Thyroid gland (tissue), 4 donors: ENCODE measurements around the gene PIBF1. TPM values are rescaled to one million over a fixed set of nuclear protein-coding genes. Genes with fewer than 3 reads are reported as not detected.

Experiments
- DNase-seq, 2 donors: peaks; one replicate each; pipeline ENCODE4 v3.0.0-alpha.2; 2019
- H3K27ac ChIP-seq, 3 donors: fragments of 200-600 bp; sonication (generic); 1 replicate in 2 of 3; 2 replicates in 1 of 3; pipeline ENCODE4 v1.5.1; 2016 to 2019; ENCODE audit warnings: mild to moderate bottlenecking in 1 of 3, moderate library complexity in 1 of 3
- H3K27me3 ChIP-seq: fragments of 200-600 bp; sonication (generic); one replicate; pipeline ENCODE4 v1.5.1; 2019
- H3K36me3 ChIP-seq, 2 donors: fragments of 200-600 bp; sonication (generic); one replicate each; pipeline ENCODE4 v1.5.1; 2016 to 2019
- H3K4me1 ChIP-seq, 2 donors: fragments of 200-600 bp; sonication (generic); one replicate each; pipeline ENCODE4 v1.5.1; 2017 to 2019
- H3K4me3 ChIP-seq, 3 donors: fragments of 200-600 bp; sonication (generic); replicated peaks in 1 of 3; 1 replicate in 2 of 3; 2 replicates in 1 of 3; pipeline ENCODE4 v1.5.1; 2016; ENCODE audit warnings: mild to moderate bottlenecking in 1 of 3
- H3K9me3 ChIP-seq: fragments of 200-600 bp; sonication (generic); one replicate; pipeline ENCODE4 v1.5.1; 2017
- POLR2A ChIP-seq, 2 donors: fragments of 450-650 bp; IDR thresholded peaks; one replicate each; pipeline ENCODE4 v1.6.1; 2017; ENCODE audit warnings: antibody characterized with exemption in 2 of 2, mild to moderate bottlenecking in 2 of 2, moderate library complexity in 1 of 2
- WGBS, 2 donors: methylation state at CpG; one replicate each; pipeline ENCODE4 v1.1.5; 2017; 5-methylcytosine and 5-hydroxymethylcytosine counted together
- intact Hi-C: fragments of 100-400 bp; cut with DNase I; formaldehyde crosslinking; loops from one replicate; pipeline ENCODE4 v1.15.1; 2023
- total RNA-seq, 4 donors: library from RNA; depleted of rRNA; stranded (reverse); fragments of >200 nt; gene quantifications; one replicate each; pipeline ENCODE4 v1.2.3, GENCODE V29; 2016
- TF ChIP-seq, protein P1 (sequence below), 6 experiments: fragments of 200-600 bp in 3 of 6; fragments of 450-650 bp in 3 of 6; sonication (generic) in 3 of 6; IDR thresholded peaks; one replicate each; pipeline ENCODE4 v1.5.1; 2016 to 2019; ENCODE audit warnings: antibody characterized with exemption in 6 of 6, mild to moderate bottlenecking in 2 of 6, inconsistent platforms in 1 of 6, moderate library complexity in 1 of 6

Gene PIBF1
- total RNA-seq, 4 donors from 2014 or later = 30.2 to 51.4 (median 37.5) TPM

DNA sequence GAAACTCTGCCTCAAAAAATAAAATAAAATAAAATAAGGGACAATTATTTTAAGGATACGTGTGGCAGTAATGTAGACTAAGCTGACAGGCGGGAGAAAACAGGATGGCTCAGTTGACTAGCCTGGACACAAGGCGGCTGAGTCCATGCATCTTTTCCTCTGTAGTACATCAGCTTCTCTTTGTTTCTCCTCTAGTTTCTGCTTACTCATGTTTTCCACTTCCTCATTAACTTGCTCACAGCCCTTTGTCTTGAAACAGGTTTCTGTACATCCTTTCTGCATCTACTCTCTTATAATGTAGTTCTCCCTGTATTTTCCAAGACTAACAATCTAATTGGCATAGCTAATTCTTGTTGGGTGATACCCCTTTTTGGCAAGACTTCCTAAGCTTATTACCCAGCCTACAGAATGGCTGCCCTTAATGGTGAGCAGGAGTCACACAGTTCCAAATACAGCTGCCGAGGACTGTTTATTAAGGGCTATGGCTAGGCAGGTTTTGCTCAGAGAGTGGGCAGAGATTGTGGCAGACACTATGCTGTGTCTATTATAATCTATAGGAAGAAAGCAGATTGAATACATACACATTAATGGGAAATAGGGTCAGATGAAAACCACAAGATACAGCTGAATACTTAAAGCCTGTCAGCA is 218.2 kb downstream of the PIBF1 start:
- intact Hi-C loops = no loop called here
- H3K4me3 ChIP-seq = no peak overlapping the region
- no peak for DNase-seq
- no peak for TF ChIP-seq POLR2A (IDR thresholded peaks at IDR 0.05)
- TF ChIP-seq, protein P1, sequence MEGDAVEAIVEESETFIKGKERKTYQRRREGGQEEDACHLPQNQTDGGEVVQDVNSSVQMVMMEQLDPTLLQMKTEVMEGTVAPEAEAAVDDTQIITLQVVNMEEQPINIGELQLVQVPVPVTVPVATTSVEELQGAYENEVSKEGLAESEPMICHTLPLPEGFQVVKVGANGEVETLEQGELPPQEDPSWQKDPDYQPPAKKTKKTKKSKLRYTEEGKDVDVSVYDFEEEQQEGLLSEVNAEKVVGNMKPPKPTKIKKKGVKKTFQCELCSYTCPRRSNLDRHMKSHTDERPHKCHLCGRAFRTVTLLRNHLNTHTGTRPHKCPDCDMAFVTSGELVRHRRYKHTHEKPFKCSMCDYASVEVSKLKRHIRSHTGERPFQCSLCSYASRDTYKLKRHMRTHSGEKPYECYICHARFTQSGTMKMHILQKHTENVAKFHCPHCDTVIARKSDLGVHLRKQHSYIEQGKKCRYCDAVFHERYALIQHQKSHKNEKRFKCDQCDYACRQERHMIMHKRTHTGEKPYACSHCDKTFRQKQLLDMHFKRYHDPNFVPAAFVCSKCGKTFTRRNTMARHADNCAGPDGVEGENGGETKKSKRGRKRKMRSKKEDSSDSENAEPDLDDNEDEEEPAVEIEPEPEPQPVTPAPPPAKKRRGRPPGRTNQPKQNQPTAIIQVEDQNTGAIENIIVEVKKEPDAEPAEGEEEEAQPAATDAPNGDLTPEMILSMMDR (IDR thresholded peaks at IDR 0.05) = no peak
- H3K9me3 ChIP-seq = no peaks in the 10 kb centered on the region
- no peaks in the 10 kb centered on the region for H3K36me3 ChIP-seq
- no peaks in the 10 kb centered on the region for H3K27me3 ChIP-seq
- 90 to 93% methylated on average over 4 of the region's 4 CpGs for WGBS, 2 donors
- H3K27ac ChIP-seq = no peak overlapping the region
- H3K4me1 ChIP-seq = no peaks in the 10 kb centered on the region

DNA sequence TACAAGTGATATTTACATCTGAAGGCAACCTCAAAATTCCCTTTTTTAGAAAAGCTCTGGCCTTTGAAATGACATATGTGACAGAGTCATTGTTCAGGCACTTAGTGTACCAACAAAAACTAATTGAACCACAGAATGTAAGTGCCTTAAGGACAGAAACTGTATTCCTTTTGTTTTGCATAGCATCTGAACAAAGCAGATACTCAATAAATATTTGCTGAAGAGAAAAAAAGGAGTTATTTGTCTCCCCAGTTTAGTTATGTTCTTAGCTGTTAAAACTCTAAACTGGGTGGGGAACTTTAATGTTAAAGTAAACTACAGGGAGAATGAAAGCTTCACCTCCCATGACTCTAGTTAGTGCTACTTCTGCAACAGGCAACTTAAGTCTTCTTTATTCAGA is 220.0 kb downstream of the PIBF1 start:
- H3K27me3 ChIP-seq = no peaks in the 10 kb centered on the region
- no peaks in the 10 kb centered on the region for H3K36me3 ChIP-seq
- intact Hi-C loops = no loop called here
- no peaks in the 10 kb centered on the region for H3K4me1 ChIP-seq
- H3K27ac ChIP-seq = no peak overlapping the region
- no peak for DNase-seq
- H3K9me3 ChIP-seq = no peaks in the 10 kb centered on the region
- TF ChIP-seq, protein P1 (IDR thresholded peaks at IDR 0.05) = no peak
- no peak for TF ChIP-seq POLR2A (IDR thresholded peaks at IDR 0.05)
- no peak overlapping the region for H3K4me3 ChIP-seq

DNA sequence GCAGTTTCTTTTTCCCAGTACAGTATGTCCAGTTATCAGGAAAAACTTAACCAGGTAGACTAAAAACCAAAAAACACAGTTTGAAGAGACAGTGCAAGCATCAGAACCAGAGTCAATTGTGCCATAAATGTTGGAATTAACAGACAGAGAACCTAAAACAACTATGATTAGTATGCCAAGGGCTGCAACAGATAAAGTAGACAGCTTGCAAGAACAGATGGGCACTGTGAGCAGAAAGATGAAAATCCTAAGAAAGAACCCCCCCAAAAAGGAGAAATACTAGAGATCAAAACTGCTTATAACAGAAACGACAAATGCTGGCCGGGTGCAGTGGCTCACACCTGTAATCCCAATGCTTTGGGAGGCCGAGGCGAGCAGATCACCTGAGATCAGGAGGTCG is 229.8 kb downstream of the PIBF1 start:
- intact Hi-C loops = no loop called here
- DNase-seq = no peak
- H3K4me1 ChIP-seq = no peaks in the 10 kb centered on the region
- no peaks in the 10 kb centered on the region for H3K9me3 ChIP-seq
- no peak overlapping the region for H3K4me3 ChIP-seq
- TF ChIP-seq, protein P1 (IDR thresholded peaks at IDR 0.05) = no peak
- no peak for TF ChIP-seq POLR2A (IDR thresholded peaks at IDR 0.05)
- H3K36me3 ChIP-seq = no peaks in the 10 kb centered on the region
- no peaks in the 10 kb centered on the region for H3K27me3 ChIP-seq
- WGBS, 2 donors = 88 to 95% methylated on average over 5 of the region's 5 CpGs
- no peak overlapping the region for H3K27ac ChIP-seq

DNA sequence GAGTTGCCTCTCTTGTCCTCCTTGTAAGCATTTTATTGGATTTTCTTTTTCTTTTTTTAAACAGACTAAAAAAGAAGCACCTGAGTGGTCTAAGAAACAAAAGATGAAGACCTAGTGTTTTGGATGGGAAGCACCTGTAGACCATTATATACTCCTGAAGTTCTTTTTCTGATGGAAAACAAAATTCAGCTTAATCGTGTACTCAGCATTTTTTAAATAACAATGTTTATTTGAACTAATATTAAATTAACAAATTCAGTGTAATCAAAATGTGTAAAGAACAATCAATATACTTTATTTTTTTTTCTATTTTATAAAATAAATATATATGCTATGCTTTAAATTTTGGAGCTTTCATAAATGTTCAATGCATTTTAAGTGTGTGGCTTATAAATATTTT is 233.9 kb downstream of the PIBF1 start:
- intact Hi-C loops = no loop called here
- Histone ChIP-seq H3K36me3 (no peaks in the 10 kb centered on the region), H3K4me1 (no peaks in the 10 kb centered on the region), H3K27ac (no peak overlapping the region), H3K27me3 (no peaks in the 10 kb centered on the region), H3K9me3 (no peaks in the 10 kb centered on the region), H3K4me3 (no peak overlapping the region)
- TF ChIP-seq, protein P1 (IDR thresholded peaks at IDR 0.05) = no peak
- TF ChIP-seq POLR2A (IDR thresholded peaks at IDR 0.05) = no peak
- 92 to 97% methylated on average over 1 of the region's 1 CpG for WGBS, 2 donors
- DNase-seq = no peak

DNA sequence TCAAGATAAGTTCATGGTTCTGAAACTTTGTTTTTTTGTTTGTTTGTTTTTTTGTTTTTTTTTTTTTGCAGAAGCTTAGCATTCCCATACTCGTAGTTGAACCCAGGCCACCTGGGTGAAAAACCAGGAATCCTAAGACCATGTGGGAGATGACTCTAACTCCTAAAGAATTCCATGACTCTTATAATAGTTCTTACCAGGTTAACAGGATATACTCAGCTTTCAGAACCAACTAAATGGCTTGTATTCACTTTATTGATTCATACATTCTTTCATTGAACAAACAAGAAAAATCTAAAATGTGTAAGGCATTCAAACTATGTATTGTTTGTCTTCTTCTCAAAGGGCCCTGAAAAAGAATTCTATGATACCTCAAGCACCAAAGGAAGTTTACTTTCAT is 236.4 kb downstream of the PIBF1 start:
- Histone ChIP-seq H3K9me3 (no peaks in the 10 kb centered on the region), H3K36me3 (no peaks in the 10 kb centered on the region), H3K4me1 (no peaks in the 10 kb centered on the region), H3K27ac (no peak overlapping the region), H3K4me3 (no peak overlapping the region), H3K27me3 (no peaks in the 10 kb centered on the region)
- no peak for DNase-seq
- WGBS, 2 donors = 91 to 96% methylated on average over 1 of the region's 1 CpG
- TF ChIP-seq, protein P1 (IDR thresholded peaks at IDR 0.05) = no peak
- TF ChIP-seq POLR2A (IDR thresholded peaks at IDR 0.05) = no peak
- intact Hi-C loops = no loop called here
